Esophagus squamous epithelium (tissue), 5 donors: ENCODE data around the gene MTG2. TPM values are rescaled to one million over a fixed set of nuclear protein-coding genes. Genes with fewer than 3 reads are reported as not detected.

Experiments
- DNase-seq: peaks from one replicate; lab custom pipeline; 2025; lab: John Stamatoyannopoulos, UW
- H3K27ac ChIP-seq, 4 donors: fragments of 200-600 bp; sonication (generic); one replicate each; pipeline ENCODE4 v1.5.1; 2016 to 2019; ENCODE audit warnings: mild to moderate bottlenecking in 1 of 4
- H3K27me3 ChIP-seq, 4 donors: fragments of 200-600 bp; sonication (generic); 1 replicate in 3 of 4; 2 replicates in 1 of 4; pipeline versions ENCODE4 v1.5.1 to v1.6.0; 2017 to 2021; ENCODE audit warnings: antibody characterized with exemption in 1 of 4
- H3K36me3 ChIP-seq, 3 donors: fragments of 200-600 bp; sonication (generic); one replicate each; pipeline ENCODE4 v1.5.1; 2016 to 2019
- H3K4me1 ChIP-seq, 3 donors: fragments of 200-600 bp; sonication (generic); one replicate each; pipeline ENCODE4 v1.5.1; 2017 to 2019
- H3K4me3 ChIP-seq, 4 donors: fragments of 200-600 bp; sonication (generic); 1 replicate in 3 of 4; 2 replicates in 1 of 4; pipeline ENCODE4 v1.5.1; 2016 to 2019; ENCODE audit warnings: mild to moderate bottlenecking in 2 of 4, moderate library complexity in 1 of 4
- H3K9me3 ChIP-seq, 3 donors: fragments of 200-600 bp; sonication (generic); one replicate each; pipeline ENCODE4 v1.5.1; 2016 to 2019
- CTCF ChIP-seq, 6 experiments: fragments of 450-650 bp in 4 of 6; fragments of 200-600 bp in 2 of 6; sonication (generic) in 2 of 6; IDR thresholded peaks; one replicate each; pipeline ENCODE4 v1.5.1; 2016 to 2019; ENCODE audit warnings: antibody characterized with exemption in 6 of 6, mild to moderate bottlenecking in 4 of 6, moderate library complexity in 4 of 6
- POLR2A ChIP-seq, 4 donors: fragments of 450-650 bp; IDR thresholded peaks; one replicate each; pipeline ENCODE4 v1.6.1; 2017; ENCODE audit warnings: antibody characterized with exemption in 4 of 4, mild to moderate bottlenecking in 4 of 4, moderate library complexity in 3 of 4
- WGBS, 2 donors: methylation state at CpG; one replicate each; pipeline ENCODE4 v1.1.5; 2018; 5-methylcytosine and 5-hydroxymethylcytosine counted together
- intact Hi-C: fragments of 100-400 bp; cut with DNase I; formaldehyde crosslinking; loops from one replicate; pipeline ENCODE4 v1.15.0; 2022
- total RNA-seq, 4 donors: library from RNA; depleted of rRNA; stranded (reverse); fragments of >200 nt; gene quantifications; one replicate each; pipeline ENCODE4 v1.1.0, GENCODE V29; 2016
- donor health status: DM: yes; HTN: yes; CAD: no.

MTG2 gene
- total RNA-seq, 4 donors from 2014 or later = 17.4 to 25.5 (median 21.7) TPM

GRCh38 chr20:62158088-62158400, 24.8 kb upstream of the MTG2 start:
- Histone ChIP-seq H3K4me3 (no peak overlapping the region), H3K36me3 (peaks cover 6 to 66% (median 8%) of the 10 kb centered on the region in 3 donors), H3K4me1 (peaks cover 10 to 60% (median 21%) of the 10 kb centered on the region in 3 donors), H3K27me3 (no peaks in the 10 kb centered on the region), H3K9me3 (no peaks in the 10 kb centered on the region), H3K27ac (no peak overlapping the region)
- TF ChIP-seq POLR2A (IDR thresholded peaks at IDR 0.05) (no peak), CTCF (IDR thresholded peaks at IDR 0.05) (no peak)
- 99% methylated on average over 9 of the region's 12 CpGs; no CpG with 5 or more reads in 1 of the 2 donors for WGBS, 2 donors
- no peak for DNase-seq
- intact Hi-C loops = no loop called here

GRCh38 chr20:62158541-62158940, 24.3 kb upstream of the MTG2 start:
- Histone ChIP-seq H3K27me3 (no peaks in the 10 kb centered on the region), H3K4me3 (no peak overlapping the region), H3K4me1 (peaks cover 10 to 60% (median 21%) of the 10 kb centered on the region in 3 donors), H3K9me3 (no peaks in the 10 kb centered on the region), H3K27ac (no peak overlapping the region), H3K36me3 (peaks cover 11 to 66% (median 13%) of the 10 kb centered on the region in 3 donors)
- WGBS, 2 donors = 92 to 93% methylated on average over 16 to 17 of the region's 22 CpGs
- no peak for DNase-seq
- TF ChIP-seq POLR2A (IDR thresholded peaks at IDR 0.05) (no peak), CTCF (IDR thresholded peaks at IDR 0.05) (no peak)
- intact Hi-C loops = no loop called here

GRCh38 chr20:62159052-62159451, 23.8 kb upstream of the MTG2 start:
- no peak for DNase-seq
- Histone ChIP-seq H3K4me3 (no peak overlapping the region), H3K9me3 (no peaks in the 10 kb centered on the region), H3K4me1 (peaks cover 10 to 60% (median 21%) of the 10 kb centered on the region in 3 donors), H3K27me3 (no peaks in the 10 kb centered on the region), H3K36me3 (peaks cover 13 to 66% (median 14%) of the 10 kb centered on the region in 3 donors), H3K27ac (peak overlapping the region in 2 of 4 donors; percentile 74)
- intact Hi-C loops = no loop called here
- WGBS, 2 donors = 95 to 100% methylated on average over 7 to 8 of the region's 11 CpGs
- TF ChIP-seq POLR2A (IDR thresholded peaks at IDR 0.05) = no peak
- no peak for TF ChIP-seq CTCF (IDR thresholded peaks at IDR 0.05)

- intact Hi-C loops = no loop called here
- Histone ChIP-seq H3K4me3 (no peak overlapping the region), H3K27ac (peak overlapping the region in 3 of 4 donors; percentile 46 to 74 (median 74)), H3K36me3 (peaks cover 20 to 66% (median 22%) of the 10 kb centered on the region in 3 donors), H3K9me3 (no peaks in the 10 kb centered on the region), H3K4me1 (peaks cover 10 to 60% (median 21%) of the 10 kb centered on the region in 3 donors), H3K27me3 (no peaks in the 10 kb centered on the region)
- WGBS, 2 donors = 32 to 40% methylated on average over 3 to 6 of the region's 14 CpGs
- DNase-seq = no peak
- TF ChIP-seq POLR2A (IDR thresholded peaks at IDR 0.05) = no peak
- no peak for TF ChIP-seq CTCF (IDR thresholded peaks at IDR 0.05)
Measured at GRCh38 chr20:62159839-62160238, 23.0 kb upstream of the MTG2 start.

- no peaks in the 10 kb centered on the region for H3K9me3 ChIP-seq
- peaks cover 10 to 59% (median 21%) of the 10 kb centered on the region in 3 donors for H3K4me1 ChIP-seq
- no peak for TF ChIP-seq POLR2A (IDR thresholded peaks at IDR 0.05)
- H3K27me3 ChIP-seq = no peaks in the 10 kb centered on the region
- H3K4me3 ChIP-seq = no peak overlapping the region
- H3K27ac ChIP-seq = peak overlapping the region in 3 of 4 donors; percentile 46 to 74 (median 74)
- no peak for DNase-seq
- intact Hi-C loops = no loop called here
- peaks cover 20 to 68% (median 25%) of the 10 kb centered on the region in 3 donors for H3K36me3 ChIP-seq
- 72 to 90% methylated on average over 8 of the region's 9 CpGs for whole genome bisulfite sequencing, 2 donors
Measured at GRCh38 chr20:62160253-62160652, 22.6 kb upstream of the MTG2 start.
